Fibroblast of lung (primary cell): ENCODE results near the gene FHIT. TPM values are rescaled to one million over a fixed set of nuclear protein-coding genes. Genes with fewer than 3 reads are reported as not detected.
A peak's percentile ranks its signal among the peaks of the same experiment; 100 is the strongest.

Source experiments
- DNase-seq, 2 donors: peaks; one replicate each; pipeline versions ENCODE4 v3.0.0 to v3.0.0-alpha.2; 2010; ENCODE audit warnings: low read depth in 2 of 2
- H2AFZ ChIP-seq: 2 replicates; pipeline ENCODE4 v1.5.1; 2012; ENCODE audit warnings: low read length, control low read depth, inconsistent platforms
- H3K27ac ChIP-seq: 2 replicates; pipeline ENCODE4 v1.5.1; 2011; ENCODE audit warnings: low read length, control low read depth; ENCODE audit not compliant: insufficient read depth
- H3K27me3 ChIP-seq: 2 replicates; pipeline ENCODE4 v1.5.1; 2011; ENCODE audit warnings: mild to moderate bottlenecking, low read length; ENCODE audit not compliant: control insufficient read depth, insufficient read depth
- H3K36me3 ChIP-seq: 2 replicates; pipeline ENCODE4 v1.5.1; 2011; ENCODE audit warnings: low read length; ENCODE audit not compliant: control insufficient read depth, insufficient read depth
- H3K4me1 ChIP-seq: 2 replicates; pipeline ENCODE4 v1.5.1; 2011; ENCODE audit warnings: low read length; ENCODE audit not compliant: control insufficient read depth, insufficient read depth; ENCODE audit errors: extremely low read depth
- H3K4me2 ChIP-seq: 2 replicates; pipeline ENCODE4 v1.5.1; 2011; ENCODE audit warnings: low read length, control low read depth; ENCODE audit not compliant: insufficient read depth; ENCODE audit errors: extremely low read depth
- H3K4me3 ChIP-seq, 4 experiments: fragments of 200-600 bp in 1 of 4; sonication (generic) in 1 of 4; replicated peaks in 1 of 4; 2 replicates each; pipeline ENCODE4 v1.5.1; 2011 to 2016; ENCODE audit warnings: low read length in 4 of 4, low read depth in 3 of 4, mild to moderate bottlenecking in 3 of 4, control low read depth in 2 of 4, inconsistent platforms in 1 of 4, mixed read lengths in 1 of 4; ENCODE audit not compliant: insufficient read depth in 1 of 4; ENCODE audit errors: control extremely low read depth in 1 of 4
- H3K79me2 ChIP-seq: 2 replicates; pipeline ENCODE4 v1.5.1; 2012; ENCODE audit warnings: mild to moderate bottlenecking, low read length, inconsistent platforms; ENCODE audit not compliant: control insufficient read depth, insufficient read depth
- H3K9ac ChIP-seq: 2 replicates; pipeline ENCODE4 v1.5.1; 2011; ENCODE audit warnings: mild to moderate bottlenecking, low read length, control low read depth; ENCODE audit not compliant: insufficient read depth
- H3K9me3 ChIP-seq: 2 replicates; pipeline ENCODE4 v1.5.1; 2012; ENCODE audit warnings: low read depth, low read length; ENCODE audit not compliant: control insufficient read depth, insufficient read depth
- H4K20me1 ChIP-seq: 2 replicates; pipeline ENCODE4 v1.5.1; 2011; ENCODE audit warnings: low read length; ENCODE audit not compliant: control insufficient read depth, insufficient read depth; ENCODE audit errors: extremely low read depth
- CTCF ChIP-seq, 2 donors: IDR thresholded peaks in 1 of 2; conservative IDR thresholded peaks in 1 of 2; 1 replicate in 1 of 2; 2 replicates in 1 of 2; pipeline ENCODE4 v1.5.1; 2011 to 2012; ENCODE audit warnings: low read length in 2 of 2, control low read depth in 1 of 2, inconsistent platforms in 1 of 2, low read depth in 1 of 2, mild to moderate bottlenecking in 1 of 2
- EZH2 ChIP-seq: IDR thresholded peaks from 2 replicates; pipeline ENCODE4 v1.5.1; 2012; ENCODE audit warnings: low read length, control low read depth, mild to moderate bottlenecking; ENCODE audit errors: missing control alignments
- polyA plus RNA-seq, 2 donors: library from polyadenylated mRNA; depleted of rRNA in 1 of 2; stranded (reverse) in 1 of 2; unstranded in 1 of 2; fragments of >200 nt; gene quantifications; 2 replicates each; pipeline ENCODE4 v1.2.1, GENCODE V29; 2011 to 2012; ENCODE audit warnings: missing spikeins in 1 of 2
- total RNA-seq: library from RNA; depleted of rRNA; stranded (reverse); fragments of >200 nt; gene quantifications from 2 replicates; pipeline ENCODE4 v1.2.1, GENCODE V29; 2014

Gene FHIT
- total and polyA plus RNA-seq, 2 donors (not counting 1 experiment from before 2014, with no cell fraction given), result 0.79 to 2.1 TPM

- Histone ChIP-seq H3K4me2 (no peak overlapping the region), H3K27ac (no peak overlapping the region), H3K79me2 (no peaks in the 10 kb centered on the region), H3K9me3 (no peaks in the 10 kb centered on the region), H2AFZ (no peak overlapping the region), H3K9ac (no peak overlapping the region), H3K4me1 (no peaks in the 10 kb centered on the region), H3K4me3 (no peak overlapping the region), H3K27me3 (no peaks in the 10 kb centered on the region), H3K36me3 (no peaks in the 10 kb centered on the region), H4K20me1 (no peaks in the 10 kb centered on the region)
- DNase-seq, result no peak
- TF ChIP-seq EZH2, result no peak
- TF ChIP-seq CTCF (conservative IDR thresholded peaks at IDR 0.05 in 1 of 2, IDR thresholded peaks at IDR 0.05 in 1 of 2; ENCODE audit: low read depth in 1 of 2, low read length in 2 of 2), result no peak
Measured at GRCh38 chr3:59751606-59752005, 1499.6 kb downstream of the FHIT start.

- Histone ChIP-seq H3K27me3 (no peaks in the 10 kb centered on the region), H3K4me1 (no peaks in the 10 kb centered on the region), H3K9me3 (no peaks in the 10 kb centered on the region), H3K36me3 (no peaks in the 10 kb centered on the region), H3K79me2 (no peaks in the 10 kb centered on the region), H3K27ac (no peak overlapping the region), H2AFZ (no peak overlapping the region), H3K4me3 (no peak overlapping the region), H3K4me2 (no peak overlapping the region), H3K9ac (no peak overlapping the region), H4K20me1 (no peaks in the 10 kb centered on the region)
- no peak for DNase-seq
- no peak for TF ChIP-seq EZH2
- TF ChIP-seq CTCF (conservative IDR thresholded peaks at IDR 0.05 in 1 of 2, IDR thresholded peaks at IDR 0.05 in 1 of 2; ENCODE audit: low read depth in 1 of 2, low read length in 2 of 2), result no peak
Measured at GRCh38 chr3:59750391-59750790, 1500.9 kb downstream of the FHIT start.

- Histone ChIP-seq H3K36me3 (no peaks in the 10 kb centered on the region), H3K4me2 (no peak overlapping the region), H3K27ac (no peak overlapping the region), H3K9me3 (no peaks in the 10 kb centered on the region), H3K79me2 (no peaks in the 10 kb centered on the region), H4K20me1 (no peaks in the 10 kb centered on the region), H2AFZ (no peak overlapping the region), H3K4me3 (no peak overlapping the region), H3K4me1 (no peaks in the 10 kb centered on the region), H3K27me3 (no peaks in the 10 kb centered on the region), H3K9ac (no peak overlapping the region)
- TF ChIP-seq EZH2, result no peak
- DNase-seq, result peak in 1 of 2 donors; percentile 46
Measured at GRCh38 chr3:59749291-59749690, 1502.0 kb downstream of the FHIT start.
